Measurements from ENCODE around the gene DEPDC5.

The DEPDC5 gene

GRCh38 chr22:31915586-31915985, 161.8 kb downstream of the DEPDC5 start:
- H3K4me3 ChIP-seq (ENCODE audit: low read depth, low read length) = no peak overlapping the region
- TF ChIP-seq, protein P1, sequence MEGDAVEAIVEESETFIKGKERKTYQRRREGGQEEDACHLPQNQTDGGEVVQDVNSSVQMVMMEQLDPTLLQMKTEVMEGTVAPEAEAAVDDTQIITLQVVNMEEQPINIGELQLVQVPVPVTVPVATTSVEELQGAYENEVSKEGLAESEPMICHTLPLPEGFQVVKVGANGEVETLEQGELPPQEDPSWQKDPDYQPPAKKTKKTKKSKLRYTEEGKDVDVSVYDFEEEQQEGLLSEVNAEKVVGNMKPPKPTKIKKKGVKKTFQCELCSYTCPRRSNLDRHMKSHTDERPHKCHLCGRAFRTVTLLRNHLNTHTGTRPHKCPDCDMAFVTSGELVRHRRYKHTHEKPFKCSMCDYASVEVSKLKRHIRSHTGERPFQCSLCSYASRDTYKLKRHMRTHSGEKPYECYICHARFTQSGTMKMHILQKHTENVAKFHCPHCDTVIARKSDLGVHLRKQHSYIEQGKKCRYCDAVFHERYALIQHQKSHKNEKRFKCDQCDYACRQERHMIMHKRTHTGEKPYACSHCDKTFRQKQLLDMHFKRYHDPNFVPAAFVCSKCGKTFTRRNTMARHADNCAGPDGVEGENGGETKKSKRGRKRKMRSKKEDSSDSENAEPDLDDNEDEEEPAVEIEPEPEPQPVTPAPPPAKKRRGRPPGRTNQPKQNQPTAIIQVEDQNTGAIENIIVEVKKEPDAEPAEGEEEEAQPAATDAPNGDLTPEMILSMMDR (IDR thresholded peaks at IDR 0.05; ENCODE audit: borderline replicate concordance, insufficient read depth, low read depth, low read length) = no peak

GRCh38 chr22:31917227-31917921, 163.6 kb downstream of the DEPDC5 start:
- peak overlapping the region; percentile 17 for H3K4me3 ChIP-seq (ENCODE audit: low read depth, low read length)
- TF ChIP-seq, protein P1 (IDR thresholded peaks at IDR 0.05; ENCODE audit: borderline replicate concordance, insufficient read depth, low read depth, low read length) = no peak

- no peak overlapping the region for H3K4me3 ChIP-seq (ENCODE audit: low read depth, low read length)
- TF ChIP-seq, protein P1 (IDR thresholded peaks at IDR 0.05; ENCODE audit: borderline replicate concordance, insufficient read depth, low read depth, low read length) = no peak
Measured at GRCh38 chr22:31919730-31920129, 165.9 kb downstream of the DEPDC5 start.

GRCh38 chr22:31920306-31920705, 166.5 kb downstream of the DEPDC5 start:
- TF ChIP-seq, protein P1 (IDR thresholded peaks at IDR 0.05; ENCODE audit: borderline replicate concordance, insufficient read depth, low read depth, low read length) = no peak
- no peak overlapping the region for H3K4me3 ChIP-seq (ENCODE audit: low read depth, low read length)

- H3K4me3 ChIP-seq (ENCODE audit: low read depth, low read length) = no peak overlapping the region
- TF ChIP-seq, protein P1 (IDR thresholded peaks at IDR 0.05; ENCODE audit: borderline replicate concordance, insufficient read depth, low read depth, low read length) = no peak
Measured at GRCh38 chr22:31921106-31921505, 167.3 kb downstream of the DEPDC5 start.

GRCh38 chr22:31922534-31922933, 168.7 kb downstream of the DEPDC5 start:
- TF ChIP-seq, protein P1 (IDR thresholded peaks at IDR 0.05; ENCODE audit: borderline replicate concordance, insufficient read depth, low read depth, low read length) = no peak
- H3K4me3 ChIP-seq (ENCODE audit: low read depth, low read length) = no peak overlapping the region

DNA sequence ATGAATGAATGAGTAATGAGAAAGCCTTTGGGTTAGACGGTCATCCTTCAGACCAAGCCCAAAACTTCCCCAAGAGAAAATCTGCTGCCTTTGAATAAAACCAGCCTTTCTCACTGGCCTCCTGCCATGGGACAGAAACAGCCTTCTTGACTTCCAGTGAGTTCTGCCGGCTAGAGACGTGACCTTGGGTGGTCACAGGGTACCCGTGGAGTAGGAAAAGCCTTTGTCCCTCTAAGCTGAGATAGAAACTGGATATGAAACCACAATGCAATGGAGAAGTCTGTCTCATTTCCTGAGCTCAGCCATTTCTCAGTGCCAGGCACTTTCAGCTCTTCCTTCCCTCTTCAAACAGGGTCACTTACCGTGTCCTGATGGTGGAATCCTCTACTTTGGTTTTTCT, 169.3 kb downstream of the DEPDC5 start:
- TF ChIP-seq, protein P1 (IDR thresholded peaks at IDR 0.05; ENCODE audit: borderline replicate concordance, insufficient read depth, low read depth, low read length) = no peak
- H3K4me3 ChIP-seq (ENCODE audit: low read depth, low read length) = no peak overlapping the region

Measured in GM12875 (cell line).